Karpas-422 (cell line): ENCODE data around the gene CXCL8. TPM values are rescaled to one million over a fixed set of nuclear protein-coding genes. Genes with fewer than 3 reads are reported as not detected.

ENCODE experiments used
- DNase-seq: peaks from one replicate; pipeline ENCODE4 v3.0.0-alpha.2; 2015
- H2AFZ ChIP-seq: fragments of 200-600 bp; sonication (generic); 2 replicates; pipeline ENCODE4 v1.6.1; 2014; ENCODE audit warnings: antibody characterized with exemption, low read length, mixed read lengths
- H3K27ac ChIP-seq: fragments of 200-600 bp; sonication (generic); 2 replicates; pipeline ENCODE4 v1.5.1; 2014; ENCODE audit warnings: mild to moderate bottlenecking, low read length, moderate library complexity
- H3K27me3 ChIP-seq: fragments of 200-600 bp; sonication (generic); 2 replicates; pipeline ENCODE4 v1.6.1; 2014; ENCODE audit warnings: low read length, mixed read lengths
- H3K36me3 ChIP-seq: fragments of 200-600 bp; sonication (generic); 2 replicates; pipeline ENCODE4 v1.6.1; 2014; ENCODE audit warnings: low read length, mixed read lengths; ENCODE audit not compliant: insufficient read depth
- H3K4me1 ChIP-seq: fragments of 200-600 bp; sonication (generic); 2 replicates; pipeline ENCODE4 v1.6.1; 2014; ENCODE audit warnings: mild to moderate bottlenecking, low read length, mixed read lengths
- H3K4me2 ChIP-seq: fragments of 200-600 bp; sonication (generic); 2 replicates; pipeline ENCODE4 v1.6.1; 2014; ENCODE audit warnings: low read length, low read depth, mild to moderate bottlenecking; ENCODE audit not compliant: poor library complexity, severe bottlenecking
- H3K4me3 ChIP-seq: fragments of 200-600 bp; sonication (generic); 2 replicates; pipeline ENCODE4 v1.5.1; 2014; ENCODE audit warnings: mild to moderate bottlenecking, antibody characterized with exemption, low read length, mixed read lengths
- H3K79me2 ChIP-seq: fragments of 200-600 bp; sonication (generic); 2 replicates; pipeline ENCODE4 v1.6.1; 2014; ENCODE audit warnings: mild to moderate bottlenecking, low read length, mixed read lengths
- H3K9ac ChIP-seq: fragments of 200-600 bp; sonication (generic); 2 replicates; pipeline ENCODE4 v1.6.0; 2014; ENCODE audit warnings: low read length
- H3K9me2 ChIP-seq: fragments of 200-600 bp; sonication (generic), shearing (Covaris generic); replicated peaks from 2 replicates; pipeline ENCODE4 v1.6.0; 2014; ENCODE audit warnings: mild to moderate bottlenecking, low read length, moderate library complexity; ENCODE audit not compliant: insufficient read depth
- H3K9me3 ChIP-seq: fragments of 300-700, 200-600 bp; sonication (generic); 2 replicates; pipeline ENCODE4 v1.6.1; 2014; ENCODE audit warnings: low read length, mixed read lengths
- H4K20me1 ChIP-seq: fragments of 200-600 bp; sonication (generic); 2 replicates; pipeline ENCODE4 v1.6.1; 2014; ENCODE audit warnings: mild to moderate bottlenecking, antibody characterized with exemption, low read length, low read depth; ENCODE audit not compliant: insufficient read depth
- total RNA-seq: library from RNA; depleted of rRNA; stranded (reverse); fragments of >200 nt; shearing (Covaris generic); gene quantifications from 2 replicates; pipeline ENCODE4 v1.2.3, GENCODE V29; 2014; ENCODE audit warnings: low replicate concordance

Gene CXCL8
- total RNA-seq, 1 experiment from 2014 or later: not detected

- no peak for DNase-seq
- Histone ChIP-seq H3K79me2 (no peaks in the 10 kb centered on the region), H3K4me3 (no peak overlapping the region), H3K27me3 (no peaks in the 10 kb centered on the region), H3K27ac (no peak overlapping the region), H2AFZ (no peak overlapping the region), H3K4me2 (no peak overlapping the region), H3K9me2 (no peaks in the 10 kb centered on the region), H3K4me1 (no peaks in the 10 kb centered on the region), H4K20me1 (no peaks in the 10 kb centered on the region), H3K9ac (no peak overlapping the region), H3K36me3 (no peaks in the 10 kb centered on the region), H3K9me3 (no peaks in the 10 kb centered on the region)
Observed at GRCh38 chr4:73753215-73753614, 12.8 kb downstream of the CXCL8 start.

- Histone ChIP-seq H3K4me2 (no peak overlapping the region), H3K27me3 (no peaks in the 10 kb centered on the region), H4K20me1 (no peaks in the 10 kb centered on the region), H3K9me2 (no peaks in the 10 kb centered on the region), H3K9me3 (no peaks in the 10 kb centered on the region), H2AFZ (no peak overlapping the region), H3K9ac (no peak overlapping the region), H3K4me1 (no peaks in the 10 kb centered on the region), H3K27ac (no peak overlapping the region), H3K36me3 (no peaks in the 10 kb centered on the region), H3K79me2 (no peaks in the 10 kb centered on the region), H3K4me3 (no peak overlapping the region)
- DNase-seq: no peak
Observed at GRCh38 chr4:73754934-73755333, 14.6 kb downstream of the CXCL8 start.

- Histone ChIP-seq H3K9me3 (no peaks in the 10 kb centered on the region), H3K4me3 (no peak overlapping the region), H3K79me2 (no peaks in the 10 kb centered on the region), H3K9me2 (no peaks in the 10 kb centered on the region), H4K20me1 (no peaks in the 10 kb centered on the region), H3K4me1 (peaks cover 6% of the 10 kb centered on the region), H2AFZ (no peak overlapping the region), H3K9ac (no peak overlapping the region), H3K27me3 (no peaks in the 10 kb centered on the region), H3K36me3 (no peaks in the 10 kb centered on the region), H3K4me2 (no peak overlapping the region), H3K27ac (no peak overlapping the region)
- DNase-seq: no peak
Observed at GRCh38 chr4:73759357-73759756, 19.0 kb downstream of the CXCL8 start.

- no peak overlapping the region for H3K4me2 ChIP-seq
- no peaks in the 10 kb centered on the region for H3K79me2 ChIP-seq
- H3K36me3 ChIP-seq: no peaks in the 10 kb centered on the region
- no peak overlapping the region for H2AFZ ChIP-seq
- peaks cover 6% of the 10 kb centered on the region for H3K4me1 ChIP-seq
- no peaks in the 10 kb centered on the region for H3K27me3 ChIP-seq
- H3K9me2 ChIP-seq: no peaks in the 10 kb centered on the region
- H3K9me3 ChIP-seq: no peaks in the 10 kb centered on the region
- H3K9ac ChIP-seq: no peak overlapping the region
- no peak overlapping the region for H3K27ac ChIP-seq
- no peaks in the 10 kb centered on the region for H4K20me1 ChIP-seq
- DNase-seq: no peak
- no peak overlapping the region for H3K4me3 ChIP-seq
Observed at GRCh38 chr4:73761856-73762255, 21.5 kb downstream of the CXCL8 start.

- DNase-seq: peak; percentile 57
- Histone ChIP-seq H3K27ac (no peak overlapping the region), H3K9me3 (no peaks in the 10 kb centered on the region), H3K9me2 (no peaks in the 10 kb centered on the region), H4K20me1 (no peaks in the 10 kb centered on the region), H3K4me3 (no peak overlapping the region), H3K4me2 (no peak overlapping the region), H3K27me3 (no peaks in the 10 kb centered on the region), H3K36me3 (no peaks in the 10 kb centered on the region), H3K9ac (no peak overlapping the region), H2AFZ (no peak overlapping the region), H3K4me1 (peaks cover 6% of the 10 kb centered on the region), H3K79me2 (no peaks in the 10 kb centered on the region)
Observed at GRCh38 chr4:73762409-73762808, 22.0 kb downstream of the CXCL8 start.

- Histone ChIP-seq H3K36me3 (no peaks in the 10 kb centered on the region), H3K79me2 (no peaks in the 10 kb centered on the region), H3K4me3 (no peak overlapping the region), H3K9me3 (no peaks in the 10 kb centered on the region), H3K4me1 (peaks cover 6% of the 10 kb centered on the region), H3K9ac (no peak overlapping the region), H2AFZ (no peak overlapping the region), H3K4me2 (no peak overlapping the region), H3K27me3 (no peaks in the 10 kb centered on the region), H4K20me1 (no peaks in the 10 kb centered on the region), H3K27ac (no peak overlapping the region), H3K9me2 (no peaks in the 10 kb centered on the region)
- no peak for DNase-seq
Observed at GRCh38 chr4:73763877-73764276, 23.5 kb downstream of the CXCL8 start.

- Histone ChIP-seq H3K9me3 (no peaks in the 10 kb centered on the region), H3K36me3 (no peaks in the 10 kb centered on the region), H3K27ac (no peak overlapping the region), H3K9me2 (no peaks in the 10 kb centered on the region), H3K79me2 (no peaks in the 10 kb centered on the region), H3K9ac (no peak overlapping the region), H4K20me1 (no peaks in the 10 kb centered on the region), H3K4me1 (peaks cover 6% of the 10 kb centered on the region), H3K27me3 (no peaks in the 10 kb centered on the region), H2AFZ (no peak overlapping the region), H3K4me3 (no peak overlapping the region), H3K4me2 (no peak overlapping the region)
- DNase-seq: no peak
Observed at GRCh38 chr4:73764513-73764912, 24.1 kb downstream of the CXCL8 start.

GRCh38 chr4:73765296-73765695 lies 24.9 kb downstream of the CXCL8 start:
- Histone ChIP-seq H3K4me2 (no peak overlapping the region), H2AFZ (no peak overlapping the region), H3K36me3 (no peaks in the 10 kb centered on the region), H3K79me2 (no peaks in the 10 kb centered on the region), H3K27me3 (no peaks in the 10 kb centered on the region), H3K9me2 (no peaks in the 10 kb centered on the region), H3K4me3 (no peak overlapping the region), H3K9me3 (no peaks in the 10 kb centered on the region), H3K9ac (no peak overlapping the region), H4K20me1 (no peaks in the 10 kb centered on the region), H3K4me1 (peaks cover 6% of the 10 kb centered on the region), H3K27ac (no peak overlapping the region)
- no peak for DNase-seq

- H3K36me3 ChIP-seq: no peaks in the 10 kb centered on the region
- no peaks in the 10 kb centered on the region for H4K20me1 ChIP-seq
- H3K4me3 ChIP-seq: no peak overlapping the region
- H2AFZ ChIP-seq: no peak overlapping the region
- no peak overlapping the region for H3K4me2 ChIP-seq
- H3K9ac ChIP-seq: no peak overlapping the region
- H3K27ac ChIP-seq: no peak overlapping the region
- H3K4me1 ChIP-seq: no peaks in the 10 kb centered on the region; the same call in 1 of the 2 replicates
- no peaks in the 10 kb centered on the region for H3K79me2 ChIP-seq
- no peaks in the 10 kb centered on the region for H3K9me3 ChIP-seq
- no peaks in the 10 kb centered on the region for H3K9me2 ChIP-seq
- DNase-seq: no peak
- no peaks in the 10 kb centered on the region for H3K27me3 ChIP-seq
Observed at GRCh38 chr4:73770917-73771316, 30.5 kb downstream of the CXCL8 start.
